GM04504 (cell line): Measurements from ENCODE around the gene ARMC7.
A peak's percentile ranks its signal among the peaks of the same experiment; 100 is the strongest.
"Not testable (repeated sequence)": the region's sequence is repeated elsewhere in the genome, so short reads cannot be mapped to it uniquely, and the experiment has no call there.

Experiments
- DNase-seq: peaks from one replicate; pipeline ENCODE4 v3.0.0-alpha.2; 2012; ENCODE audit warnings: low read depth

The ARMC7 gene

DNA sequence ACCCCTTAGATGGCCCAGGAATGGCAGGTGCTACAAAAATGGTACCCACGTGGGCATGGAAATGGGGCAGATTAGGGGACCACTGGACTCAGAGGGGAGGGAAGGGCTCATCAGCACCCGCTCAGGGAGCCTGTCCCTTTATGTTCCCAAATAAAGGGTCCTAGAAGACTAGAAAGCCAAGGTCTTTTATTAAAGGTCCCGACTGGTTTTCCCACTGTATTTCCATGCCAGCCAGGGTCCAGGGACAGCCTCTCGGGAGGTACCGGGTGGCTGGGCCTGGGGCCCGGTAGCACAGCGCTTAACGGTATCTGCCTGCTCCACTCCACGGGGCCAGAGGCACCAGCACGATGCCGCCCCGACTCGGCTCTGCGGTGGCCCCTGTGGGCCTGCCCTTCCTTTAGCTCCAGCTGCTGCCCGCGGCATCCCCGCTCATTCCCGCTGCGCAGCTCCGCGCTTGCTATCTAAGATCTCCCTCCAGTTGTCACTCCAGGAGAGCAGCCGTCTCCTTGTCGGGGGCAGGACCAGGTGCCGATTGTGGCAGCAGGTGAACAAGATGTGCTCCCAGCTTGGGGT, 20.4 kb downstream of the ARMC7 start:
- DNase-seq = no peak

DNA sequence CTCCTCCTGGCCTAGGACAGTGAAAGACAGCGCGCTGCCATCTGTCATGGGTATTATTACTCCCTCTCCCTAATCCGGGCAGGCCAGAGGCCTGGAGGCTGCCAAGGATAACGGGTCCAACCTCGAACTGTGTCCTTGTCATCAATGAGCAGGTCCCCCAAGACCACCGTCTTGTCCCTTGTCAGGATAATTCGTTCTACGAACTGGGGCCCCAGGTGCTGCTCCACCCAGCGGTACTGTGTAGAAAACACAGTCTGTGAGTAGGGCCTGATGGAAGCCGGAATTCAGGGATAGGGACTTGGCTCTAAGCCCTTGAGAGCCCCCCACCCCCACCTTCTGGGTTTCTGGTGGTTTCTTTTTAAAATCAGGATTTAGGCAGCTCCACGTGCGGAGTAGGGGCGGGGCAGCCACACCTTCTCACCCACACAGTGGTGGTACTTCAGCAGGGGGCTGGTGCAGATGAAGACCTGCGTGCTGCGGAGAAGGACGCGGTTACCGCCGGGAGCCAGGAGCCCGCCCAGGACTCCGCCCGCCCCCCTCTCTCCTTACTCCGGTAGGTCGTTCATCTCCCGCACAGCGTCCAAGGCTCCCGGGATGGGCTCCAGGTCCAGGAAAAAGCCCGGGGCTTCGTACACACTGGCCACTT, 21.0 kb downstream of the ARMC7 start:
- DNase-seq = no peak

DNA sequence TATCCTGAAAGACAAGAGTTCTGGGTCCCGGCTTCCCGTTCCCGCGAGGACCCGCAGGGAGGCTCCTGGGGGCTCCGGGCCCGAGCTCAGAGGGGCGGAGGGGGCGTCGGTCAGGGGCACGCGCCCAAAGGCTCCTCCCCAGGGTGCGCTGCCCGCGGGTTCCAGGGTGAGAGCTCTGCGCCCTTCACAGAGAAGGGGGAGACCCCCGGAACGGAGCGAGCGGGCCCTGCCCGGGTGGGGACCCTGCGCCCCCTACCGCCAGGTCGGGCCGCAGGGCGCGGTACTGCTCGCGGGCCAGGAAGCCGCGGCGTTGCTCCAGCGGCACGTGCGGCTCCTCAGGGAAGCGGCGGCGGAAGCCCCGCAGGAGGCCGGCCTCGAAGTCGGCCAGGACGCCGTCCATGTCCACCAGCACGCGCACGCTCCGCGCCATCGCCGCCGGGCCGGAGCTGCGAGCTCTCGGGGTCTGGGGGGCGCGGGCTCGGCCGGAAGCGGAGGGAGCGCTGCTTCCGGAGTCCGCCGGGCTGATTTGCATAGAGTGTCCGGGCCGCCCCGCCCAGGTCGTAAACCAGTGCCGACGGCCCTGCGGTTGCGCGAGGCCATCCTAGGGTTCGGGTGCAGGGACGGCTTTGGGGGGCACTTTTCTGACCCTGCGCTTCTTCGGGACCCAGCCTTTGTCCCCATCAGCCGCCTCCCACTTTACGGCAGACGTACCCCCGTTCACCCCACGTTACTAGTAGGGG, 21.7 kb downstream of the ARMC7 start, which contains the start of gene NT5C:
NT5C (minus strand) TSS at position 465 of the 740 bp plus-strand sequence; CDS start at position 430, 35 bp downstream.
- peak; percentile 51 for DNase-seq

DNA sequence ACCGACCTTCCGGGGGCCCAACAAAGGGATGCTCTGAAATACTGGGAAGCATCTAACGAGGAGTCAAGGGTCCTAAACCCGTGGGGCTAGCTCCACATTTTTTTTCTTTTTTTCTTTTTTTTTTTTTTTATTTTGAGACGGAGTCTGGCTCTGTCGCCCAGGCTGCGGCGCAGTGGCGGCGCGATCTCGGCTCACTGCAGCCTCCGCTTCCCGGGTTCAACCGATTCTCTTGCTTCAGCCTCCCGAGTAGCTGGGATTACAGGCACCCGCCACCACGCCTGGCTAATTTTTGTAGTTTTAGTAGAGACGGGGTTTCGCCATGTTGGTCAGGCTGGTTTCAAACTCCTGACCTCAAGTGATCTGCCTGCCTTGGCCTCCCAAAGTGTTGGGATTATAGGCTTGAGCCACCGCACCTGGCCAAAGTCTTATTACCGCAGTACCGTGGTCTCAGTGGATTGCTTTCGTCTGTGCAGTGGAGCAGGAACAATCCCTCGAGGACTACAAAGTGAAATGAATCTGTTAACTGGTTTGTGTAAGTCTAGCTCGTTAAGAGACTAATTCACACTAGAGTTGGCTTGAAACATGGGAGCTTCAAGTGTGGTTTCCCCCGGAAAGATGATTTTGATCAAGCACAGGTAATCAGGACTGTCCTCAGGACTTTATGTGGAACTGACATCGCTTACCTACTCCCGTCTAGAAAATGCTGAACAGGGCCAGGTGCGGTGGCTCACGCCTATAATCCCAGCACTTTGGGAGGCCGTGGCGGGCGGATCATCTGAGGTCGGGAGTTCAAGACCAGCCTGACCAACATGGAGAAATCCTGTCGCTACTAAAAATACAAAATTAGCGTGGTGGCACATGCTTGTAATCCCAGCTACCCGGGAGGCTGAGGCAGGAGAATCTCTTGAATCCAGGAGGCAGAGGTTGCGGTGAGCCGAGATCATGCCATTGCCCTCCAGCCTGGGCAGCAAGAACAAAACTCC, 22.5 kb downstream of the ARMC7 start:
- not testable (repeated sequence) for DNase-seq

DNA sequence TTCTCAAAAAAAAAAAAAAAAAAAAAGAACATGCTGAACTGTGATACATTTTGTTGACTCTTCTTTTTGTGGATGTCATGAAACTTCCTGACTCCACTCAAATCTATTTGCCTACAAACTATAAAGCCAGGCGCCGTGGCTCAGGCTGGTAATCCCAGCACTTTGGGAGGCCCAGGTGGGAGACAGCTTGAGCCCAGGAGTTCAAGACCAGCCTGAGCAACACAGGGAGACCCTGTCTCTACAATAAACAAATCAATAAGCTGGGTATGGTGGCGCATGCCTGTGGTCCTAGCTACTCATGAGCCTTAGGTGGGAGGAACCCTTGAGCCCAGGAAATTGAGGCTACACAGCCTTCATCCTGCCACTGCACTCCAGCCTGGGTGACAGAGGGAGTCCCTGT, 23.2 kb downstream of the ARMC7 start:
- DNase-seq = no peak

DNA sequence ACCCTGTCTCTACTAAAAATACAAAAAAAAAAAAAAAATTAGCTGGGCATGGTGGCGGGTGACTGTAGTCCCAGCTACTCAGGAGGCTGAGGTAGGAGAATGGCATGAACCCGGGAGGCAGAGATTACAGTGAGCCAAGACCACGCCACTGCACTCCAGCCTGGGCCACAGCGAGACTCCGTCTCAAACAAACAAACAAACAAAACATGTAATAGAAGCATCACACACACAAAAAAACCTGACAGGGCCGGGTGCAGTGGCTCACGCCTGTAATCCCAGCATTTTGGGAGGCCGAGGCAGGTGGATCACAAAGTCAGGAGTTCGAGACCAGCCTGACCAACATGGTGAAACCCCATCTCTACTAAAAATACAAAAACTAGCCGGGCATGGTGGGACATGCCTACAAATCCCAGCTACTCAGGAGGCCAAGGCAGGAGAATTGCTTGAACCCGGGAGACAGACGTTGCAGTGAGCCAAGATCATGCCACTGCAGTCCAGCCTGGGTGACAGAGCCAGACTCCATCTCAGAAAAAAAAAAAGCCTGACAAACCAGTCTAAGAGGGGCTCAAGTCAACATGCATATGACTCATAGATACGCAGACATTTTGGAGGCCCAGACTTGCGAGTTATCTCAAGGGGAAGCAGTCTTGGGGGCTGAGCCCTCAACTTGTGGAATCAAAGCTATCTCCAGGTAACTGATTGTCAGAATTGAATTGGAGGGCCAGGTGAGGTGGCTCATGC, 24.0 kb downstream of the ARMC7 start:
- DNase-seq = not testable (repeated sequence)

DNA sequence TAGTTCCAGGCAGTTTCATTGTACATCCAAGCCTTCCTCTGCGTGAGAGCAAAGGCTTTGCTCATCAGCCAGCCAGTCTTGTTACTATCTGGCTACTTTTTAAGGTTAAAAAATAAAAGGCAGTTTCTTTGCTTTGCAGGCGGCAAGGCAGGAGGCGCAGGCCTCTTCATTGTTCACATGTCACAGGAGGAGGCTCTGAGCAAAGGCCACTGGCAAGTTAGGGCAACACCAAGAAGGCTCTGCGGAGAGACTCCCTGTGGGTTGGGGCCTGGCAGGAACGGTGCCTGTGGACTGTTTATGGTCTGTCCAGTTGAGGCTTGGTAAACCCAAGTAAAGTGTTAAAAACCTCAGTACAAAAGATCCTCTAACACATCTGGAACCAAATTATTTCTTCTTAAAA, 25.7 kb downstream of the ARMC7 start:
- DNase-seq = no peak

DNA sequence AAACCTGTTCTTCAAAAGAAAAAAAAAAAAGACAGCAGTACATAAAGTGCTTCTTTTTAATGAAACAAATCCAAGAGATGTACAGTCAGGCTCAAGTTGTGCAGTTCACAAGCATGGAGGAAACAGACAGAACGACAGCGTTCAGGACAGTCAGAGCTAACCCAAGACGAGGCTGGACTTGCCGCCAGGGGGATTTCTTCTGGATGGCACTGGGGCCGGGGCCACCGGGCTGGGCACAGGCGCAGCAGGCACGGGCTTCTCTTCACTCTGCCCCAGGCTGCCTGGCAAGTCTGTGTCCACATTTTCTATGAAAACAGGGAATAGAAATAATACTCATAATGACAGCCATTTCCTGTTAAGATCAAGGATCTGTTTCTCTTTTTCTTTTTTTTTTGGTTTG, 26.2 kb downstream of the ARMC7 start:
- DNase-seq = no peak

DNA sequence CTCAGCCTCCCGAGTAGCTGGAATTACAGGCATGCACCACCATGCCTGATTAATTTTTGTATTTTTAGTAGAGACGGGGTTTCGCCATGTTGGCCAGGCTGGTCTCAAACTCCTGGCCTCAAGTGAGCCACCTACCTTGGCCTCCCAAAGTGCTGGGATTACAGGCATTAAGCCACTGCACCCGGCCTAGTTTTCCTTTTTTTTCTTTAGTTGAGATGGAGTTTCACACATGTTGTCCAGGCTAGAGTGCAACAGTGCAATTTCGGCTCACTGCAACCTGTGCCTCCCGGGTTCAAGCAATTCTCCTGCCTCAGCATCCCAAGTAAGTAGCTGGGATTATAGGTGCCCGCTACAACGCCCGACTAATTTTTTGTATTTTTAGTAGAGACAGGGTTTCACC, 28.0 kb downstream of the ARMC7 start:
- not testable (repeated sequence) for DNase-seq

DNA sequence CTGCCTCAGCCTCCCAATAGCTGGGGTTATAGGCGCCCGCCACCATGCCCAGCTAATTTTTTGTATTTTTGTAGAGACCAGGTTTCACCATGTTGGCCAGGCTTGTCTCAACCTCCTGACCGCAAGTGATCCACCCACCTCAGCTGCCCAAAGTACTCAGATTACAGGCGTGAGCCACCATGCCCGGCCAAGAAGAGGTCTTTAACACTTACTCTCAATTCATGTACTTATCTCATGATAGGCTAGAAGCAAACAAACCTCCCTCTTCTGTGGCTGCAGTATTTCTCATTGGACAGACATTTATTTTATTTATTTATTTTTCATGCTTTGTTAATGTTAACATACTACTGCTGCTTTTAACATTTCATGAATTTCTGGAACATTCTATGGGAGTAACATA, 28.8 kb downstream of the ARMC7 start:
- DNase-seq = no peak

DNA sequence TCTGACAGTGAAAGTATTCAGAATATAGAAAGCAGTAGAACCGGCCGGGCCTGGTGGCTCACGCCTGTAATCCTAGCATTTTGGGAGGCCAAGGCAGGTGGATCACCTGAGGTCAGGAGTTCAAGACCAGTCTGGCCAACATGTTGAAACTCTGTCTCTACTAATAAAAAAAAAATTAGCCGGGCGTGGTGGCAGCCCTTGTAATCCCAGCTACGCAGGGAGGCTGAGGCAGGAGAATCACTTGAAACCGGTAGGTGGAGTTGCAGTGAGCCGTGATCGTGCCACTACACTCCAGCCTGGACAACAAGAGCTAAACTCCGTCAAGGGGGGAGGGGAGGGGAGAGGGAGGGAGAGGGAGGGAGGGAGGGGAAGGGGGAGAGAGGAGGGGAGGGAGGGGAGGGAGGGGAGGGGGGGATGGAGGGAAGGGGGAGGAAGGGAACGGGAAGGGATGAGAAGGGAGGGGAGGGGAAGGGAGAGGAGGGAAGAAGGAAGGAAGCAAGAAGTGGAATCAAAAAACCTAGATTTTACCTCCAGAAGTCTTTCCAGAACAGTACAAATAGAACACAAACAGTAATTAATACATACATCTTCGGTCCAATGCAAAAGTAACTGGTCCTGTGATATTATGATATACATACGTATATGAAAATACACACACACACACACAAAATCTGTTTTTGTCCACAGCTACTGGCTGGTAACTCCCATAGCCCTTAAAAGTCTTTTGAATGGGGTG, 32.6 kb downstream of the ARMC7 start:
- no peak for DNase-seq

DNA sequence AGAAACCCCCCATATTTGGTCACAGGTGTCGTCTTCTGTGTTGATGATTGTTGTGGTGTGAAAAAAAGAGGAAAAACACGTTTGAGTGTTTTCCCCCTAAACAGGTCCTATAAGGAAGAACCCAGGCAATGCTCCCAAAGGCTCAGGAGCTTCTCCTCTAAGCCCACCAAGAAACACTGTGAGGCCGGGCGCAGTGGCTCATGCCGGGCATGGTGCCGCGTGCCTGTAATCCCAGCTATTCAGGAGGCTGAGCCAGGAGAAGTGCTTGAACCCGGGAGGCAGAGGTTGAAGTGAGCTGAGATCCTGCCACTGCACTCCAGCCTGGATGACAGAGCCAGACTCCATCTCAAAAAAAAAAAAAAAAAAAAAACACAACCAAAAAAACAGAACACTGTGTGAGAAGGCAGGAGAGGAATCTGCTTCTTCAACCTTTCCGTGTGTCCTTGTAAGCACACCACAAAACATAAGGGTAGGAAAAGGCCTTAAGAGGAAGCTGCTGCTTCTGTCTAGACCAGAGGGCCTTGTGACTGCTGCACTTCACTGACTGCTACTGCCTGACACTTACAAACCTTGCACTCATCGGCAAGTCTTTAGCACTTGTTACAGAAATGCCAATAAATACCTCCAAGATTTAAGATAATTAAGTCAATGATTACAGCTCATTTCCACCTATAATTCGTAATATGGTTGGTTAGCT, 35.2 kb downstream of the ARMC7 start:
- no peak for DNase-seq

DNA sequence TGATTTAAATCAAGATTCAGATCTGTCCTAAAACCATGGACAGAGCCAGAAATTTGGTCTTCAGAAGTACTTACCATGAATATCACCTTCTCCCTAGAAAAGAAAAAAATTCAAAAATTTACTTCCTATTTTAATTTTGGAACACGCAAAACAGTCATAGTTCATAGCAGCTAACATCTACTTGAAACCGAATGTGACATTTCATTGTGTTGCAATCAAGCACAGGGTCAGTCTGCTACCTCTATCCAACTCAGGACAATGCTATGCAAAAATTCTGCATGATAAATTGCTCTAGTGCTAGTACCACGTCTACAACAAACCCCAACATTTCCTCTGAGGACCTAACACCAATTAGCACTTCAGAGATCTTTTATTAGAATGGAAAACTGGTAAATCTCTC, 36.8 kb downstream of the ARMC7 start:
- DNase-seq = no peak

DNA sequence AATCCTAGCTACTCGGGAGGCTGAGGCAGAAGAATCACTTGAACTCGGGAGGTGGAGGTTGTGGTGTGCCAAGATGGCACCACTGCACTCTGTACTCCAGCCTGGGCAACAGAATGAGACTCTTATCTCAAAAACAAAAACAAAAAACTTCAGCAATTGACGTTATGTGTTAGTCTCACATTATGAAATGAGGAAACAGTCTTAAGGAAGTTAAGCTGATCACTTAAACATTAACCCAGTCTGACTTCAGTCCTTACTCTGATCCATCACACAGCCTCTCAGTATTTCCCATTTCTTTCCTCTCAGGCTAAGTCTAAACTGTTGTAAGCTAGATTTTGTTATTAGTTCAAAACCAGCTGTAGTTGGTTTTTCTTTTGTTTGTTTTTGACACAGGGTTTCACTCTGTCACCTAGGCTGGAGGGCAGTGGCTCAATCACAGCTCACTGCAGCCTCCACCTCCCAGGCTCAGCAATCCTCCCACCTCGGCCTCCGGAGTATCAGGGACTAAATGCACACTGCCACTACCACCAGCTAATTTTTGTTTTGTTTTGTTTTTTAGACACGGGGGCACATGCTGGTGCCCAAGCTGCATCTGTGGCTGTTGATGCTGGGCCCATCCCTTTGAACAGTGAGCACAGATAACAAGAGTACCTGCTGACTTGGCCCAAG, 38.2 kb downstream of the ARMC7 start:
- no peak for DNase-seq

DNA sequence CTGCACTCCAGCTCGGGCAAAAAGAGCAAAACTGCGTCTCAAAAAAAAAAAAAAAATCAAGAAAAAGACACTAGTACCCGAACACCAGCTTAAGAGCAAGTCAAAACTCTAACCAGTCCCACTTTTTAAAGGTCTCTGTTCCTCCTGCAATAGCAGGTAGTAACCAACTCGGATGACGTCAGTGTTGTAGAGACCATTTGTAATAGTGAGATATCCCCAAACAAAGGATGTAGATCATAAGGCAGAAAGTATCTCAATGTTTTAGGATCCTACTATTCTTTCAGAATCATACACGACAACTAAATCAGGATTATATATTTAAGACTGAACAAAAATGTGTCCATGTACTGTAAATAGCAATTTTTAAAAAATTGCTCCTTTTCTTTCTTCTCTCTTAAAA, 42.2 kb downstream of the ARMC7 start:
- DNase-seq = no peak

DNA sequence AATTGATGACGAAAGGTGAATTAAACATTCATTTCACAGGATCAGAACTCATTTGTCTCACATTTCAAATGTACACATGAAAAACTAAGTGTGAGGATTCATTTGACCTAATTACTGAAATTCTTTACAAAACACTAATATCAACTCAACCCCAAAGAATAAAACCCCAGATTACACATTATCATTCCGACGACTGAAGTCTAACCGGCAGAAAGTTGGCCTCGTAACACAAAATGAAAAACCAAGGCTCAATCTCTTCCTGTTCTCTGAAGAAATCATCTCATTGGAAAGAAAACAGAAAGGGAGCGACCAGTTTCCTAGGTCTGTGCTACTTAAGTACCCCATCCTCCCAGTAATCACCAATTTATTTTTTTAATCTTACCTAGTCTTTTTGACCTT, 42.8 kb downstream of the ARMC7 start:
- DNase-seq = no peak

DNA sequence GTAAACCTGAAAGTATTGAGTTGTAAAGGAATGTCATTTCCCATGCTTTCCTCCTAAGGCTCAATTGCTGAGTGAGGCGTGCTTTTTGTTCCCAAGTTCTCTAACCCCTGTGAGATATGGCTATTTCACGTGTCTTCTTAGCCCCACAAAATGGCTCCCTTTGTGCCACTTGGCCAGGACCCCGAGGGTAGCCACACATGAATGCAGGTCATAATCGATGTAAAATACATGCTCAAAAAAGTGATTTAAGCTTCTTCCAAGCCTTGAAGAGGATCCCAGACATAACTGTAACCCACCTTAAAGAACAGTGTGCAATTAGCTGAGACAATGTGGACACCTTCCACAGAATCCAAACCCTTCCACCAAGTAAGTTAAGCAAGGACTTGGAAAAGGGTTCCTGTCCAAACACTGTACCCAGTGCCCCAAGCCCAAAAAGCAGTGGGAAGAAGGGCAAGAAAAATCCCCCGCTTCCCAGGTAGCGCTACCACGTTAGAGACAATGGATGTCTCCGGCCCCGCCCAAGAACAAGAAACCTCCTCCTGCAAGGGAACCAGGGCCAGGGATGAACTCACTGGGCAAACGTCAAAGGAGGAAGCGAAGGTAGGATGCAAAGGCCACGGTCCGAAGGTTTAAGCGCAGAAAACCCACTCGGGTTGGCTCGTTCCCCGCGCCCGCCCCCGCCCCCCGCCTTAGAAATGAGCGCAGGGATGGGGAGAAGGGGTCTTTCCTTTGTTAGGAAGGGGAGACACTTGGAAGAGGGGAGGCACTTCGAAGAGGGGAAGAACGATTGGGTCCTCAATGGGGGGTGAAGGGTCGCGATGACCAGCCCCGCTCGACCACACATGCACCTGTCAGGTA, 43.4 kb downstream of the ARMC7 start:
- no peak for DNase-seq

DNA sequence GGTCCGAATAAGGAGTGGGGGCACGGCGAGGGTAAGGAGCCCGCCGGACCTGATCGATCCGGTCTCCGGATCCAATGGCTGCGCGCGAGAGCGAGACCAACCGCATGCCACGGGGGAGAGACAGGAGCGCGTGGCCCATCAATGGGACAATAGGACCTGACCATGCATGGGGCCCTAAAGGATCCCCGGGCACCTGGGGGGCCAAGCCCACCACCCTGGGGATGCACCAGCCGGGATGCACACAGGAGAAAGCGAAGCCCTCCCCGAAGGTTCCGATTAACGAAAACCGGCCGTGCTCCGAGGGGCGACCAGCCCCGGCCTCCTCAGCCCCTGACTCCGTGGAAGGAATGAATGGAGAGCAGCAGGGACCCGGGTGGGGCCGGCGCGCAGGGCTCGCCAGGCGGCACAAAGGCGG, 44.0 kb downstream of the ARMC7 start:
- DNase-seq = no peak
